ENCODE data around the gene MPL.

MPL gene

GRCh38 chr1:43373066-43373940 is 35.7 kb downstream of the MPL start:
- TF ChIP-seq CTCF (IDR thresholded peaks at IDR 0.05; ENCODE audit: low read depth, low read length, missing control alignments): no peak
- peak; percentile 63 for DNase-seq
- peak overlapping the region; percentile 49 for H3K27ac ChIP-seq
- in situ Hi-C loops (cut with HindIII; ENCODE audit: low pct_ligation_motif_present, low sequenced_read_pairs): no loop called here
- H3K4me3 ChIP-seq (ENCODE audit: low read depth, low read length): no peak overlapping the region
- no peaks in the 10 kb centered on the region for H3K36me3 ChIP-seq (replicated peaks)
- no peaks in the 10 kb centered on the region for H3K27me3 ChIP-seq (replicated peaks)

- Histone ChIP-seq H3K36me3 (replicated peaks) (no peaks in the 10 kb centered on the region), H3K27ac (no peak overlapping the region), H3K4me3 (ENCODE audit: low read depth, low read length) (no peak overlapping the region), H3K27me3 (replicated peaks) (no peaks in the 10 kb centered on the region)
- TF ChIP-seq CTCF (IDR thresholded peaks at IDR 0.05; ENCODE audit: low read depth, low read length, missing control alignments): no peak
- in situ Hi-C loops (cut with HindIII; ENCODE audit: low pct_ligation_motif_present, low sequenced_read_pairs): no loop called here
- no peak for DNase-seq
Observed at GRCh38 chr1:43376723-43377235, 39.2 kb downstream of the MPL start.

DNA sequence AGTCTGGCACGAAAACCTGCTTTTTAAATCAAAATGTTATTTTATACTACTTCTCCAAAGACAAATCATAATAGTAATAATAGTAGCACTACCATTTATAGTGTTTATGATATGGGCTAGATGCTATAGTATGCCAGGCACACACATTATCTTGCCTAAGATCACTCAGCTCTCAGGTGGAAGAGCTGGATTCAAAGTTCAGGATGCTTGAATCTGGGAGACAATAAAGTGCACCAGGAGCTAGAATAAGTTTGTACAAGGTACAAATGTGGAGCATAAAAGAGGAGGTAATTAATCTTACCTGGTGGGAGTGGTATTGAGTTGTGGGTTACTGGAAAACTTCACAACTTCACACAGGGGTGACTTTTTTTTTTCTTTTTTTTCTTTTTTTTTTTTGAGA is 40.2 kb downstream of the MPL start:
- H3K4me3 ChIP-seq (ENCODE audit: low read depth, low read length): no peak overlapping the region
- in situ Hi-C loops (cut with HindIII; ENCODE audit: low pct_ligation_motif_present, low sequenced_read_pairs): no loop called here
- H3K36me3 ChIP-seq (replicated peaks): peaks cover 8% of the 10 kb centered on the region
- DNase-seq: no peak
- no peak overlapping the region for H3K27ac ChIP-seq
- no peak for TF ChIP-seq CTCF (IDR thresholded peaks at IDR 0.05; ENCODE audit: low read depth, low read length, missing control alignments)
- no peaks in the 10 kb centered on the region for H3K27me3 ChIP-seq (replicated peaks)

GRCh38 chr1:43379476-43379875 is 41.9 kb downstream of the MPL start:
- DNase-seq: no peak
- Histone ChIP-seq H3K36me3 (replicated peaks) (peaks cover 25% of the 10 kb centered on the region), H3K27me3 (replicated peaks) (no peaks in the 10 kb centered on the region), H3K27ac (no peak overlapping the region), H3K4me3 (ENCODE audit: low read depth, low read length) (no peak overlapping the region)
- in situ Hi-C loops (cut with HindIII; ENCODE audit: low pct_ligation_motif_present, low sequenced_read_pairs): no loop called here
- TF ChIP-seq CTCF (IDR thresholded peaks at IDR 0.05; ENCODE audit: low read depth, low read length, missing control alignments): no peak

- no peak for DNase-seq
- TF ChIP-seq CTCF (IDR thresholded peaks at IDR 0.05; ENCODE audit: low read depth, low read length, missing control alignments): no peak
- Histone ChIP-seq H3K4me3 (ENCODE audit: low read depth, low read length) (no peak overlapping the region), H3K36me3 (replicated peaks) (peaks cover 46% of the 10 kb centered on the region), H3K27ac (no peak overlapping the region), H3K27me3 (replicated peaks) (no peaks in the 10 kb centered on the region)
- in situ Hi-C loops (cut with HindIII; ENCODE audit: low pct_ligation_motif_present, low sequenced_read_pairs): no loop called here
Observed at GRCh38 chr1:43381612-43382011, 44.0 kb downstream of the MPL start.

Data from brain microvascular endothelial cell (primary cell).